Activated CD8-positive, alpha-beta memory T cell treated with anti-CD3 and anti-CD28 coated beads for 1 hour (primary cell): ENCODE data around the gene MAPK12.
"Not testable (repeated sequence)": the region's sequence is repeated elsewhere in the genome, so short reads cannot be mapped to it uniquely, and the experiment has no call there.

Experiments
- DNase-seq, 2 donors: peaks; one replicate each; pipeline ENCODE4 v3.0.0-alpha.2; 2020; ENCODE audit warnings: low read depth in 1 of 2; ENCODE audit errors: extremely low read depth in 1 of 2

MAPK12 gene

GRCh38 chr22:50282361-50283155, 21.1 kb upstream of the MAPK12 start:
- no peak for DNase-seq

- DNase-seq: no peak
Measured at GRCh38 chr22:50281957-50282356, 20.5 kb upstream of the MAPK12 start.

GRCh38 chr22:50281384-50281760, 19.9 kb upstream of the MAPK12 start:
- no peak for DNase-seq

- DNase-seq: no peak
Measured at GRCh38 chr22:50280708-50281383, 19.4 kb upstream of the MAPK12 start.

- no peak for DNase-seq
Measured at GRCh38 chr22:50280022-50280707, 18.7 kb upstream of the MAPK12 start.

- no peak for DNase-seq
Measured at GRCh38 chr22:50278956-50279619, 17.6 kb upstream of the MAPK12 start.

GRCh38 chr22:50278461-50278860, 17.0 kb upstream of the MAPK12 start:
- no peak for DNase-seq

- no peak for DNase-seq
Measured at GRCh38 chr22:50277761-50278160, 16.3 kb upstream of the MAPK12 start.

- DNase-seq: no peak
Measured at GRCh38 chr22:50276143-50276542, 14.7 kb upstream of the MAPK12 start.

GRCh38 chr22:50275181-50276055, 13.9 kb upstream of the MAPK12 start:
- DNase-seq: no peak

- no peak for DNase-seq
Measured at GRCh38 chr22:50274771-50275170, 13.3 kb upstream of the MAPK12 start.

GRCh38 chr22:50274311-50274710, 12.8 kb upstream of the MAPK12 start:
- DNase-seq: no peak

GRCh38 chr22:50273781-50274180, 12.3 kb upstream of the MAPK12 start:
- DNase-seq: not testable (repeated sequence)

GRCh38 chr22:50273352-50273751, 11.9 kb upstream of the MAPK12 start:
- not testable (repeated sequence) for DNase-seq

GRCh38 chr22:50272044-50272802, 10.7 kb upstream of the MAPK12 start:
- DNase-seq: no peak

- peak in 1 of 2 donors; percentile 39 for DNase-seq
Measured at GRCh38 chr22:50271519-50271970, 10.1 kb upstream of the MAPK12 start.

GRCh38 chr22:50270666-50271394, 9.3 kb upstream of the MAPK12 start:
- DNase-seq: peak in 1 of 2 donors; percentile 56

GRCh38 chr22:50269970-50270665, 8.6 kb upstream of the MAPK12 start, which contains the start of gene MAPK11:
TSS of gene MAPK11 (minus strand) at chr22:50270380. CDS start at chr22:50270292, 88 bp downstream.
- peak in 1 of 2 donors; percentile 57 for DNase-seq
